GM18505 (cell line): ENCODE measurements around the gene SERTAD1.

Source experiments
- ATAC-seq: cut with Tn5 transposase; IDR thresholded peaks from one replicate; pipeline ENCODE4 v1.9.1; 2021; ENCODE audit not compliant: unreplicated experiment
- POLR2A ChIP-seq: IDR thresholded peaks from 4 replicates; pipeline ENCODE4 v1.6.1; 2011; ENCODE audit warnings: borderline replicate concordance; ENCODE audit not compliant: insufficient read depth, insufficient read length; ENCODE audit errors: extremely low read depth

Gene SERTAD1

GRCh38 chr19:40422748-40423566 is 2.8 kb downstream of the SERTAD1 start:
- no peak for ATAC-seq
- no peak for TF ChIP-seq POLR2A

DNA sequence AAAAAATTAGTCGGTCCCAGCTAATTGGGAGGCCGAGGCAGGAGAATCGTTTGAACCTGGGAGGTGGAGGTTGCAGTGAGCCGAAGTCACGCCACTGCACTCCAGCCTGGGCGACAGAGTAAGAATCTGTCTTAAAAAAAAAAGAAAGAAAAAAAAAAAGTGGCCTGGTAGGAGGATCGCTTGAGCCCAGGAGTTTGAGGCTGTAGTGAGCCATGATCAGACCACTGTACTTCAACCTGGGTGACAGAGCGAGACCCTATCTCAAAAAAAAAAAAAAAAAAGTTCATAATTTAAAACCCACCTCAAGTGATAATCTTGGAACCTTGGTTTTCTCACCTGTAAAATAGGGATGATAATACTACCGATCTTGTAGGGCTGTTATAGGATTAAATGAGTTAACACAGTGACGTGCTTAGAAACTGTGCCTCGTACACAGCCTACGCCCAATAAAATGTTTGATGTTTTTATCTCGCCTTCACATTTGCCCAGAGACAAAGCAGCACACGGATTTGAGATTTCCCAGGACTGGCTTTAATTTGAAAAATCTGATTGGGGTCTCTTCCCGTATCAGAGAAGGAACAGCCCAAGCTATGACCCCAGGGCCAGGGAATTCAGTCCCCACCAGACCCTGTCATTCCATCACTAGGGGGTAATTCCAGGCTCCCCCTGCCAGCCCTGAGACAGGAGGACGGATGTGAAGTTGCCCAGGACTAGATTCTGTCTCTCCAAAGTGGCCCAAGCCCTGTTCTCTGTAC is 3.6 kb downstream of the SERTAD1 start:
- no peak for TF ChIP-seq POLR2A
- ATAC-seq = no peak

- TF ChIP-seq POLR2A = peak; percentile 87
- ATAC-seq = no peak
Measured at GRCh38 chr19:40420766-40421765, 4.7 kb downstream of the SERTAD1 start.

- no peak for TF ChIP-seq POLR2A
- ATAC-seq = no peak
Measured at GRCh38 chr19:40420451-40420765, 5.4 kb downstream of the SERTAD1 start.

DNA sequence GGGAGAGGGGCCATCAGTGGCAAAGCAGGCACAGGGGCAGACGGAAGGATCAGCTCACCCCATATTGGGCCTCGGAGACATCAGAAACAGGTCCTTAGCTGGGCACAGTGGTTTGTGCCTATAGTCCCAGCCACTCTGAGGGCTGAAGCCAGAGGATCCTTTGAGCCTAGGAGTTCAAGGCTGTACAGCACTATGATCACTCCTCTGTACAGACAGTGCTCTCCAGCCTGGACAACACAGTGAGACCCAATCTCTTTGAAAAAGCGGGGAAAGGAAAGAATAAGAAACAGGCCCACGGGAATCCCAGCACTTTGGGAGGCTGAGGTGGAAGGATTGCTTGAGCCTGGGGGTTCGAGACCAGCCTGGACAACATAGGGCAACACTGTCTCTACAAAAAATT is 6.0 kb downstream of the SERTAD1 start:
- no peak for ATAC-seq

GRCh38 chr19:40419066-40419612 is 6.7 kb downstream of the SERTAD1 start:
- no peak for ATAC-seq
- TF ChIP-seq POLR2A = no peak

More for the DNA sequence above, 6.0 kb downstream of the SERTAD1 start:
- TF ChIP-seq POLR2A = no peak

DNA sequence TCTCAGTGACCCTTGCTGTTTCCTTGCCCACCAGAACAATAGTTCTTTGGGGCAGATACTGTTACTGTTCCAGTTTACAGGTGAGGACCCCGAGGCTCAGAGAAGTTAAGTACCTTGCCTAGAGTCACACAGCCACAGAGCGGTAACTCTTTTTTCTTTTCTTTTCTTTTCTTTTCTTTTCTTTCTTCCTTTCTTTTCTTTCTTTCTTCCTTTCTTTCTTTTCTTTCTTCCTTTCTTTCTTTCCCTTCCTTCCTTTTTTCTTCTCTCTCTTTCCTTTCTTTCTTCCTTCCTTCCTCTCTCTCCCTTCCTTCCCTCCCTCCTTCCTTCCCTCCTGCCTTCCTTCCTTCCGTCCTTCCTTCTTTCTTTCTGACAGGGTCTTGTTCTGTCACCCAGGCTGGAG is 7.8 kb downstream of the SERTAD1 start:
- no peak for TF ChIP-seq POLR2A
- no peak for ATAC-seq

DNA sequence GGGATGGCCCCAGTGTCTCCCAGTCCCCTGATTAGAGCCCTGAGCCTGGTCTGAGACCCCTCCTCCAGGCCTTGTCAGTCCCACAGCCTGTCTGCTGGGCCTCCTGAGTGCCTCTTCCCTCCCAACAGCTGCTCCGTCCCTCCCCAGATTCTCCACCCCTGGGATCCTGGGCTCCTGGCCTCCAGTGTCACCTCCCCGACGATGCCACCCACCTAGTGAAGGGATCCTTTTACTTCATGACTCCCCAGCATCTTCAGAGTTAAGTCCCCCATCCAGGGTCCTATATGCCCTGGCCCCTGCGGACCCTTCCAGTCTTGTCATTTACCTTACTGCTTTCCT is 8.2 kb downstream of the SERTAD1 start:
- no peak for ATAC-seq
- no peak for TF ChIP-seq POLR2A

- no peak for ATAC-seq
- TF ChIP-seq POLR2A = no peak
Measured at GRCh38 chr19:40416918-40417642, 8.7 kb downstream of the SERTAD1 start.

DNA sequence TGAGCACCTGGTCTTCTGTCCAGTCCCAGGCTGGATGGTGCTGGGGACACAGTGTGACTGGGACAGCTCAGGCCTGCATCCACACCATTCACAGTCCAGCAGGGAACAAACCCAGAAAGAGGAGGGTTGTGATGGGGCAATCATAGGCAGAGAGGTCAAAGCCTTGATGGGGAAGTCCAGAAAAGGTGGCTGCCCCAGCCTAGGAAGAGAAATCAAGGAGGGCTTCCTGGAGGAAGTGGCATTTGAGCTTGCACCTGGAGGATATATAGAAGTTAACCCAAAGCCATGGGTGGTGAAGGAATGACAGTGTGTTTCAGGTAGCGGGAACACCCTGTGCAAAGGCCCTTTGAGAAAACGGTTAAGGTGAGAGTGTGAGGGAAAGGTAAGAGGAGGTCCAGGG is 10.0 kb downstream of the SERTAD1 start:
- ATAC-seq = no peak
- TF ChIP-seq POLR2A = no peak

DNA sequence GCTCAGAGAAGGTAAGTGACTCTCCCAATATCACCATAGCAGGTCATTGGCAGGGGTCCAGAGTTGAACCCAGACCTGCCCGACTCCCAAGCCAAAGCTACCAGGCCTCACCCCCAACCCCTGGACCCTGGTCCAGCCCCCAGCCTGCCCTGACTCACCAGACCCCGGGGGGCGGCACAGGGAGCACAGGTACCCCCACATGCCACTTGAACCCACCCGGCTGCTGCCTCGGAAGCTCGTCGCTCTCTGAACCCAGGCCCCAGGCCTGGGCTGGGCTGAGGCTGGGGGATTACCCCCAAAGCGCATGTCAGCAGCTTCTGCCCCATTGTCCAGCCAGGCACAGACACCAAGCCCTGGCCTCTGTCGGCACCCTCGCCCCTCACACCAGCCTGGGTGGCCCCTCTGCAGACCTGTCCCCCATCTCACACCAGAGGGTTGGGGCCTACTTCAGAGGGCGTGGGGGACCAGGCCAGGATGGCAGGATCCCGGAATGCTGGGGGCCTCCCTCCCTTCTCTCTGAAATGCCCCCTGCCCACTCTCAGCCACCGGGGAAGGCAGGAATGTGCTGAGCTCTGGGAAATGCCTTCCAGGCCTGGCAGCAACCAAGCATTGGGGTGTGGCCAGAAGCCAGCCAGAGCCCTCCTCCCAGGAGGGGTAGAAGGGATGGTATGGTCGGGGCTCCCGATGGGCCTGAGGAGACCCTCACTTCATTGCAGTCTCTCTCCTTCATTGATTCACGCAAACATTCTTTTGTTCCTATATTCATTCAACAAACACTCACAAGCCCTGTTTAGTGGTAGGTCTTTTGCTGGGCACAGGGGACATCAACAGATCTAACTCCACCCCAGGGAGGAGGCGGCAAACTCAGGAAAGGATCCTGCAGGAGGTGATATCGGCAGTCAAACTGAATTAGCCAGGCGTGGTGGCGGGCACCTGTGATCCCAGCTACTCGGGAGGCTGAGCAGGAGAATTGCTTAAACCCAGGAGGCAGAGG is 11.0 kb downstream of the SERTAD1 start:
- no peak for ATAC-seq
- no peak for TF ChIP-seq POLR2A

- no peak for ATAC-seq
- TF ChIP-seq POLR2A = no peak
Measured at GRCh38 chr19:40413291-40413845, 12.4 kb downstream of the SERTAD1 start, which contains the start of gene PRX. Gene PRX, minus strand, starts transcription at chr19:40413378. Its CDS starts 5,446 bp downstream, at chr19:40407932.

DNA sequence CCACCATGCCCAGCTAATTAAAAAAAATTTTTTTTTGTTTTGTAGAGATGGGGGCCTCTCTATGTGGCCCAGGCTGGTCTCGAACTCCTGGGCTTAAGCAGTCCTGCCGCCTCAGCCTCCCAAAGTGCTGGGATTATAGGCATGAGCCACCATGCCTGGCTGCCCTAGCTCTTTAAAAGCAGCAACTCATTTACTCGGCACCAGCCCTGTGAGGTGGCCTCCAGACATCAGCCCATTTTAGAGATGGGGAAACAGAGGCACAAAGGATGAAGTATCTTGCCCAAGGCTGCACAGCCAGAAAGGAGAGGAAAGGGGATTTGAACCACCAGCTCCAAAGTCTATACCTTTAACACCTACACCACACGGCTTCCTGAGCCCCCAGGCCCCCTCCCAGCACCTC is 12.9 kb downstream of the SERTAD1 start:
- no peak for ATAC-seq
- TF ChIP-seq POLR2A = no peak
